Islet precursor cell (in vitro differentiated cells): ENCODE results near the gene FHOD3.

ENCODE experiments used
- DNase-seq: peaks from one replicate; pipeline ENCODE4 v3.0.0-alpha.2; 2018

FHOD3 gene

DNA sequence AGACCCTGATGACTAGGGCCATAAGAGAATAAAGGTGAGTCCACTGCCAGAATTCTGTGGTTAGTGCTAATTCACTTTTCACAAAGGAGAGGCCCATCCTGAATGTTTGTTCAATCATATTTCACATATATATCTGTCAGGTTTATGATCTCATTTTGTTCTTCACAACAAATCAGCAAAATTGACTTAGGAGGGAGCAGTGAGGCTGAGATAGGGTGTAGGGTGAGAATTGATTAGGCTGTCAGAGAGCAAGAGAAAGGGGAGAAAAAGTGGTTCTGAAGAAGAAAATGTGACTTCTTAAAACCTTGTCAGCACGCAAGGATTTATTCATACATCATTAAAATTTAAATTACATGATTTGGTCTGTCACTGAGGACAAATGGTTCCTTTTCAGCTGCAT lies 117.7 kb downstream of the FHOD3 start:
- DNase-seq = no peak

GRCh38 chr18:36415625-36416024 lies 118.1 kb downstream of the FHOD3 start:
- no peak for DNase-seq

DNA sequence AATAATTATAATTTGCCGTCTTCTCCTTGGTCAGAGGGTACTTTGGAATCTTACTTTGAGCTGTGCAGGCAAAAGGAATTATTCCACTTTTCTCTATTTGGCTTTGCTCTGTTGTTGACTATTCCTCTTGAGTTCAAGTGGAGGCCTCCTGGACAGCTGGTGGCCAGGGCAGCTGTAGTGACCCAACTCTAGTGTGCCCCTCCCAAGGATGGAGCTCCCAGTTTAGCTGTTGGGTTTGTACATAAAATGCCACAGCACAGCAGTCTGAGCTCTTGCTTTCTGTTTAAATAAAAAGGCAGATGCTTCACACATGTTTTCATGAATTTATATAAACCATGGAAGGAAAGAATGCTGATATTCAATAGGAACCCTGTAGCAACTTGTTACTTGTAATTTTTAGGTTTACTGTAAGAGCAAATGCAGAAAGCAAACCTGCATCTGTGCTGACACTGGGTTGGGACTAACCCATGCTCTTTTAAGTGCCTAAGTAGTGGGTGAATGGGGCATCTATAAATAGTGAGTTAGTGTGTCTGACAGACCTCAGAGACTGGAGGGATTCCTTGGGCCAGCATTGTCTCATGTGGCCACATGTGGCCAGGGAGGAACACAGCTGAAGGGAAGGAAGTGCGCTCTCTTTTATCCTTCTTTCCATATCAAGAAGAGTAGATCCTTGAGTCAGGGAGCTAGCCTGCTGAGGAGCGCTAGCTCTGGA lies 121.8 kb downstream of the FHOD3 start:
- no peak for DNase-seq

DNA sequence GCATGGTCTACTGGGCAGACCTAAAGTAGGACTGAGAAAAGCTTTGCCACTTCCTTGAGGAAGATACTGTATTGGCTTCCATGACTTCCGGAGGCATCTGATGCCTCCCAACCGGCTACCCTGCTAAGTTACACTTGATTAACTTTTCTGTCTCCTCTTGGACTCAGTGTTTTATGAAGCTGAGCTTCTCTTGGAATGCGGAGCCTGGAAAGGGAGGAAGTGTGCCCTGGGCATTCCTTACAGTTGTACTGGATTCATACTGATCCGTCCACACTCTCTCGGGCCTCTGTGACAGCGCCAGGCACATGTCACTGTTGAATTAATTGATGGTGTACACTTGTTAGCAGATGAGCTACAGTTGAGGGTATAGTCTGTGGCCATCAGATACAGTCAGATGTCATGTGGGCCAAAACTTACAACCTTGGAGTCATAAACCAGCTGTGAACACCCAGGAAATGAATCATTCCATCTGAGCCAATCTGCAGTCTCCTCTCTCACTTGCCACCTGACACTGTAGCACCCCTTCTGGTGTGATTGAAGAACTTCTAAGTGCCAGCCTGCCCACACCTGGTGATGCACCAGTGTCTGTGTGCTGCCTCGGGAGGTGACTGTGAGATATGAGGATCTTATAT lies 122.5 kb downstream of the FHOD3 start:
- no peak for DNase-seq

GRCh38 chr18:36420826-36421225 lies 123.3 kb downstream of the FHOD3 start:
- DNase-seq = no peak

- DNase-seq = peak; percentile 77
Observed at GRCh38 chr18:36424741-36425142, 127.2 kb downstream of the FHOD3 start.

- DNase-seq = no peak
Observed at GRCh38 chr18:36427369-36427768, 129.9 kb downstream of the FHOD3 start.

GRCh38 chr18:36427831-36428230 lies 130.3 kb downstream of the FHOD3 start:
- DNase-seq = no peak

DNA sequence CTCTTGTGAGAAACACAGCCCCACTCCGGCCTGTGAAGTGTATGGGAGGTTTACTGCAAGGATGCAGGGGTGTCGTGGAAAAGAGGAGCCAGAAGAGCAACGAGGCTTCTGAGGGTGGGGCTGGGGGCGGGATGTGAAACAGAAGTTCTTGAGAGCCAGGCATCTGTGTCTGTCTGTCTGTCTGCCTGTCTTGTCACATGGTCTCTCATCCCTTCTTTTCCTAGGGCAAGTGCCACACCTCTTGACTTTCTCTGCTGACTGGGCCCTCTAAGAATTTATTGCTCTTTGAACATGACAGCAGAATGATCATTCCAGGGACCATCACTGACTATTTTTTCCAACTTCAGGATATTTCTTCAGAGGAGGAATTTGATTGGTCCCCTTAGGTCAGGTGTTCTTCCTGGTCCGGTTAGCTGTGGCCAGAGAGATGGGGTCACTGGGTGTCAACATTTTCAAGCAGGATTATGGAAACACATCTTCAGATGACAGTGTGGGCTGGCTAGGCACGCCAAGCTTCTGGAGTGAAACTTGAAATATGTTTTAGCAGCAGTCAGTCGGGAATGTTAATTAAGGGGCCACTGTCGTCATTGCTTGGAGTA lies 131.0 kb downstream of the FHOD3 start:
- peak; percentile 68 for DNase-seq

DNA sequence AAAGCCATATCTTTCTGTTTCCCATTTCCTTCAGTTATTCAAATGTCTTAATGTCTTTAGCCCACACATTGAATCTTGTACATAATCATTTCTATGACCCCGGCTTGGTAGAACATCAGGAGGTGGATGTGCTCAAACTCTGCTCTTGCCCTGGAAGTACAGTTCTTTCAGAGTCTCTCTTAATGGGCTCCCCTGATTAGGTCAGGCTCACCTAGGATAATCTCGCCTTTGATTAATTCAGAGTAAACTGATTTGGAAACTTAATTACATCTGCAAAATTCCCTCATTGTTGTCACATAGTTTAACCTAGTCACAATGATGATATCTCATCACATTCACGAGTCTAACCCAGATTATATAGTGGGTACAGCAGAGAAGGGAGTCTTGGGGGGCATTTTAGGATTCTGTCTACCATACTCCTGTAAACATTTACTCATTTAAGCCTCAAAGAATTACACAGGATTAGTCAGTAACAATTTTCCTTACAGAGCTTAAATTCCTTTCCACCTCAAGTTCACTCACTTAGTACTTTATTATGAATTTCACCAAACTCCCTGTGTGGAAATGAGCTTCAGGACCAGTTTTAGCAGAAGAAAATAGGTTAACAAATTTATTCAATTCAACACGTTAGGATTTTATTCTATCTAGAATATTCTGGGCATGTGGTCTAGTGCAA lies 135.5 kb downstream of the FHOD3 start:
- no peak for DNase-seq

DNA sequence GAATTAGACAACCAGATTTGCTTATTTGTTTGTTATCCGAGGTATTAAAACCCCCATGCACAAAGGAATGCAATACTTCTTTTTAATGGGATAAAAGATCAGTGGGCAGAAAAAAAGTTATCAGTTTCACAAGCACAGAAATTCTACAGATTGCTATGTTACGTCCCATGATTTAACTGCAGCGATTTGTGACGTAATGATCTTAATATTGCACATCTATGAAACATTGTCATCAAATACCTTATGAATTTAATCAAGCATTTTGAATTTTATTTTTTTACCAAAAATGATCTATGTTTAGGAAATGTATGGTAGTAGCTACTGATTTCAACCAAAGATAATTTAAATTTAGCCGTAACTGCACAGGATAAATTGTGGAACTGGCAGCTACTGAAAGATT lies 138.9 kb downstream of the FHOD3 start:
- no peak for DNase-seq

GRCh38 chr18:36440614-36441013 lies 143.1 kb downstream of the FHOD3 start:
- no peak for DNase-seq

DNA sequence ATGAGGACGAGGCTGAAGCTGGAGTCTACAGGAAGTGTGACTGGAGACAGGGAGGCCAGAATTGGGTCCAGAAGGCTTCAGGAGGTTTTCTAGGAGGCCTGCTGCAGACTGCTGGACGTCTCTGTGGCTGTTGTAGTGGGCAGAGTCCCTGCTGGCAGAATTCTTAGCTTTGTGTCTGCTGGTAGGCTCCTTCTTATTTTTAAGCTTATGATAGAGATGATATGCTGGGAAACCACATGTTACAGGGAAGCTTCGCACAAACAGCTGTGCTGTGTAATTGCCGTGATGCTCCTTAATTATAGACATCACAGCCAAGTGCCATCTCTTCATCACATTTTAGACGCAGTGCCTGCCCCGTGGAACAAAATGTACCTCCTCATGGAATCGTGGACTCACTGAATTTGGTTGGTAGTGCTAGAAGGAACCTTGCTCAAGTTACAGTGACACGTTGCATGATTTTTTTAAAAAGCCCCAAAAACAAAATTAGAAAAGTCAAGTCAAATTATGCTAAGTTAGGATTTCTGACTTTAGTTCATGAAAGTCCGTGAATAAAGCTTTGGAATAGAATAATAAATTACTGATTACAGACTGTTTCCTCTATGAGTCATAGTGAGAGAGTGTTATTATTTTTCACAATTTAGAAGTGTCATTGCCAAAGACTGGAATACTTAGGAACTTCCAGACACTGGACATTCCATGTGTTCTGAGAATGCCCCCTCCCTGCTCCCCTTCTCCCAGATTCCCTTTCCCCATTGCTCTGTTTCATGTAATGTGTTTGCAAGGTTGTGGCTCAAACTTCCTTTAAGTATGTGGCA lies 144.1 kb downstream of the FHOD3 start:
- DNase-seq = no peak

GRCh38 chr18:36442717-36443116 lies 145.2 kb downstream of the FHOD3 start:
- no peak for DNase-seq

- DNase-seq = peak; percentile 89
Observed at GRCh38 chr18:36446059-36446458, 148.5 kb downstream of the FHOD3 start.

DNA sequence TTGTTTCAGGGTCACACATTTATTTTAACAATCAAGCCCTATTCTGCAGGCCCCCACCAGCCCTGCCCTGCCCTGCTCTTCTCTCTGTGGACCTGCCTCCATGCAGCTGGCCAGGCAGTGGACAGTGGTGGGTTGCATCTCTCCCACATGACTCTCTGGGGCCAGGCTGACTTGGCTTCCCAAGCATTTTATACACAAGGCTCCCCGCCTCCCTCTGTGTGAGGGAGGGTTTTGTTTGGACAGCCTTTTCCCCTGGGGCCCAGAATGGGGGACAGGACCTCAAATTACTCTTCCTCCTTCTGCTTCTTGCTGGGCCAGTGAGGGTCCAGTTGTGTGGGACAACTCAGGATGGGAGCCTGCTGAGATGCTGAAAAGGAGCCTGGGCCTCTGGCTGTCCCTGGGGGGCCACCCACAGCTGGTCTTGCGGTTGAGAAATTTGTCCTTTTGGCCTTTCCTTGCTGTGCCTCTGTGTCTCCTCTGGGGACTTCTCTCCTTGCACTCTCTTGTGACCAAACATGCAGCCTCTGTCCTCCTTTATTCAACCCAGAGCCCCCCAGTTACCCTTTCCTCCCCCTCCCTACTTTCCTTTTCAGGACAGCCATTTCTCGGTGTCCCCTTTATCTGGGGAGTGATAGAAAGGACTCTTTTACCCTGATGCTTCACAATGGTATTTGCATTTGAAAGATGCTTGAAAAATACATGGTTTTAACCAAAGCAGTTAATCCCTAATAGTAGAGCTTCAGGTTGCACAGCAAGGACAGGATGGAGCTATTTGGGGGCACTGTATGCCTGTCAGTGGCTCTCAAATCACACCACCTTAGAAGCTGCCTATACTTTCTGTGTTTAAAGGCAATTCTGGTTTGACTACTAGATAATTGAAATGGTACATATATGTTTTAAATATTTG lies 151.1 kb downstream of the FHOD3 start:
- DNase-seq = no peak

GRCh38 chr18:36449451-36449850 lies 151.9 kb downstream of the FHOD3 start:
- no peak for DNase-seq

- no peak for DNase-seq
Observed at GRCh38 chr18:36450264-36450663, 152.8 kb downstream of the FHOD3 start.

DNA sequence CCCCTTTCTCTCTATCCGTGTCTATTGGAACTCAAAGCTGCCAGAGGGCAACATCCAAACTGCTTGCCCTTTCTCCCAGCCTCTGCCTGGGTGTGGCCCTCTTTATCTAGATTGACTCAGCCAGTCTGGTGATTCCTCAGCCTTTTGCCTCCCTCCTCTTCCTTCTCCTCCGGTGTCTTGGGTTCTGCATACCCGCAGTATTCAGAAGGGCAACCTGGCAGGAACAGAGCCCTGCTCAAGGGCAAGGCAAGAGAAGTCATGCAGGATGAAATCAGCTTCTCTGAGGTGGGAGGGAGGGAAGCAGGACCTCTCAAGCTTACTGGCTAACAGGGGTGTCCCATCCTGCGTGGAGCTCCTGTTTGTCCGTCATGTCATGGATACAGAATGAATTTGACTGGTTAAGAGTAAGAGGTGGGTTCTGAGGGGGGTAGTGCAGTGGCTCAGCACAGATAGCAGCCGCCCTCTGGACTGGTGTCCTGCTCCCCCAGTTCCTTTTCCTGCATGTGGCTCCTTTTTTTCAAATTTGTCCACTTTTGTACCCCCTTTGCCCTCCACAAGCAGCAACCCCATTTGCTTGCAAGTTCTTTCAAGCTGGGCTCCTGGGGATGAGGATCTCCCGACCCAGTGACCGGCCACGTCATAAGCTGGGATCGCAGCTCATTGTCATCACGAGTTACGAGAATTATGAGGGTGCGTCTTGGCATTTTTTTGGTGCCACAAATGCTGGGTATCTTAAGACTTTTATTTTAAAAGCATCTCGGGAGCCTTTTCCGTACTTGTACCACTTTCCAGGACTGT lies 154.1 kb downstream of the FHOD3 start:
- DNase-seq = no peak

- no peak for DNase-seq
Observed at GRCh38 chr18:36454245-36454644, 156.7 kb downstream of the FHOD3 start.

GRCh38 chr18:36454848-36455458 lies 157.4 kb downstream of the FHOD3 start:
- DNase-seq = no peak
